Fibroblast of skin of back (primary cell): ENCODE measurements around the gene RNF208.
A peak's percentile ranks its signal among the peaks of the same experiment; 100 is the strongest.

Experiments used
- DNase-seq: peaks from one replicate; pipeline ENCODE4 v3.0.0-alpha.2; 2013

RNF208 gene

GRCh38 chr9:137211532-137211931, 10.5 kb downstream of the RNF208 start:
- DNase-seq: no peak

- no peak for DNase-seq
Measured at GRCh38 chr9:137206602-137207001, 15.4 kb downstream of the RNF208 start.

- DNase-seq: peak; percentile 87
Measured at GRCh38 chr9:137205126-137206069, 16.6 kb downstream of the RNF208 start, which contains the start of the genes NDOR1 and TMEM203. TSS of gene NDOR1 (plus strand) at chr9:137205700. CDS start at chr9:137205778, 78 bp downstream. TSS of gene TMEM203 (minus strand) at chr9:137205648. CDS start at chr9:137205414, 234 bp downstream.

GRCh38 chr9:137204731-137205125, 17.3 kb downstream of the RNF208 start:
- no peak for DNase-seq

- DNase-seq: peak; percentile 35
Measured at GRCh38 chr9:137202966-137203365, 19.1 kb downstream of the RNF208 start.

- no peak for DNase-seq
Measured at GRCh38 chr9:137201205-137201868, 20.7 kb downstream of the RNF208 start.

- DNase-seq: peak; percentile 99
Measured at GRCh38 chr9:137200311-137201204, 21.5 kb downstream of the RNF208 start, which contains the start of gene TPRN. TSS of gene TPRN (minus strand) at chr9:137200741. CDS start at chr9:137200711, 30 bp downstream.

GRCh38 chr9:137199411-137200121, 22.5 kb downstream of the RNF208 start:
- DNase-seq: no peak

GRCh38 chr9:137198902-137199283, 23.1 kb downstream of the RNF208 start:
- no peak for DNase-seq

GRCh38 chr9:137198051-137198901, 23.8 kb downstream of the RNF208 start:
- no peak for DNase-seq

- no peak for DNase-seq
Measured at GRCh38 chr9:137195525-137196220, 26.4 kb downstream of the RNF208 start.

- DNase-seq: no peak
Measured at GRCh38 chr9:137194909-137195308, 27.1 kb downstream of the RNF208 start.

- DNase-seq: no peak
Measured at GRCh38 chr9:137194388-137194787, 27.7 kb downstream of the RNF208 start.

- DNase-seq: no peak
Measured at GRCh38 chr9:137193771-137194170, 28.3 kb downstream of the RNF208 start.

- DNase-seq: no peak
Measured at GRCh38 chr9:137192859-137193258, 29.2 kb downstream of the RNF208 start.

- DNase-seq: no peak
Measured at GRCh38 chr9:137192448-137192780, 29.6 kb downstream of the RNF208 start.

GRCh38 chr9:137191691-137192447, 30.2 kb downstream of the RNF208 start:
- no peak for DNase-seq

- DNase-seq: no peak
Measured at GRCh38 chr9:137191245-137191644, 30.8 kb downstream of the RNF208 start.

GRCh38 chr9:137190315-137190856, 31.7 kb downstream of the RNF208 start:
- DNase-seq: no peak
